Measurements from ENCODE around the gene SLC12A8. TPM values are rescaled to one million over a fixed set of nuclear protein-coding genes. Genes with fewer than 3 reads are reported as not detected.

The SLC12A8 gene
- total RNA-seq, 3 donors from 2014 or later = 8.0 to 19.3 (median 13.6) TPM

GRCh38 chr3:125051715-125052581, 160.6 kb downstream of the SLC12A8 start:
- intact Hi-C loops (cut with DNase I, micrococcal nuclease) = no loop called here
- Histone ChIP-seq H3K4me1 (ENCODE audit: low read depth) (peaks cover 24% of the 10 kb centered on the region), H3K9me3 (no peaks in the 10 kb centered on the region), H3K36me3 (ENCODE audit: low read depth) (no peaks in the 10 kb centered on the region), H3K4me3 (no peak overlapping the region)
- DNase-seq = peak; percentile 45 to 57 (median 53)
- peak; percentile 26 for ATAC-seq
- no peak for TF ChIP-seq CTCF (IDR thresholded peaks at IDR 0.05)

- ATAC-seq (no peak), DNase-seq (no peak)
- peaks cover 24% of the 10 kb centered on the region for H3K4me1 ChIP-seq (ENCODE audit: low read depth)
- no peaks in the 10 kb centered on the region for H3K36me3 ChIP-seq (ENCODE audit: low read depth)
- no peak for TF ChIP-seq CTCF (IDR thresholded peaks at IDR 0.05)
- H3K4me3 ChIP-seq = no peak overlapping the region
- intact Hi-C loops (cut with DNase I, micrococcal nuclease) = no loop called here
- H3K9me3 ChIP-seq = no peaks in the 10 kb centered on the region
These were observed 161.3 kb downstream of the SLC12A8 start for GRCh38 chr3:125051205-125051604.

- intact Hi-C loops (cut with DNase I, micrococcal nuclease) = no loop called here
- H3K4me1 ChIP-seq (ENCODE audit: low read depth) = peaks cover 24% of the 10 kb centered on the region
- no peaks in the 10 kb centered on the region for H3K36me3 ChIP-seq (ENCODE audit: low read depth)
- no peak for TF ChIP-seq CTCF (IDR thresholded peaks at IDR 0.05)
- ATAC-seq (no peak), DNase-seq (no peak)
- no peak overlapping the region for H3K4me3 ChIP-seq
- no peaks in the 10 kb centered on the region for H3K9me3 ChIP-seq
These were observed 162.0 kb downstream of the SLC12A8 start for GRCh38 chr3:125050488-125051090.

- ATAC-seq (no peak), DNase-seq (no peak)
- no peak for TF ChIP-seq CTCF (IDR thresholded peaks at IDR 0.05)
These were observed 164.3 kb downstream of the SLC12A8 start for GRCh38 chr3:125048282-125048681.

GRCh38 chr3:125045965-125046364, 166.6 kb downstream of the SLC12A8 start:
- Histone ChIP-seq H3K36me3 (ENCODE audit: low read depth) (no peaks in the 10 kb centered on the region), H3K9me3 (no peaks in the 10 kb centered on the region), H3K4me3 (no peak overlapping the region), H3K4me1 (ENCODE audit: low read depth) (peaks cover 6% of the 10 kb centered on the region)
- intact Hi-C loops (cut with DNase I, micrococcal nuclease) = no loop called here
- TF ChIP-seq CTCF (IDR thresholded peaks at IDR 0.05) = no peak
- ATAC-seq (no peak), DNase-seq (no peak)

More at GRCh38 chr3:125048282-125048681, 164.3 kb downstream of the SLC12A8 start:
- H3K4me3 ChIP-seq = no peak overlapping the region
- no peaks in the 10 kb centered on the region for H3K36me3 ChIP-seq (ENCODE audit: low read depth)
- peaks cover 11% of the 10 kb centered on the region for H3K4me1 ChIP-seq (ENCODE audit: low read depth)
- intact Hi-C loops (cut with DNase I, micrococcal nuclease) = no loop called here
- no peaks in the 10 kb centered on the region for H3K9me3 ChIP-seq

All from mucosa of descending colon (tissue), 3 donors.